Stimulated activated CD4-positive, alpha-beta T cell treated with anti-CD3 and anti-CD28 coated beads, Interleukin-1b, Interleukin-23, amount 100 ng/mL, for 24 hours (primary cell): ENCODE data around the gene WBP4.
"Not testable (repeated sequence)": the region's sequence is repeated elsewhere in the genome, so short reads cannot be mapped to it uniquely, and the experiment has no call there.

ENCODE experiments used
- DNase-seq, 4 experiments: peaks; one replicate each; pipeline ENCODE4 v3.0.0-alpha.2; 2020; ENCODE audit warnings: low read depth in 4 of 4, low spot score in 1 of 4

The WBP4 gene

GRCh38 chr13:41075485-41075884 lies 14.2 kb downstream of the WBP4 start:
- no peak for DNase-seq

DNA sequence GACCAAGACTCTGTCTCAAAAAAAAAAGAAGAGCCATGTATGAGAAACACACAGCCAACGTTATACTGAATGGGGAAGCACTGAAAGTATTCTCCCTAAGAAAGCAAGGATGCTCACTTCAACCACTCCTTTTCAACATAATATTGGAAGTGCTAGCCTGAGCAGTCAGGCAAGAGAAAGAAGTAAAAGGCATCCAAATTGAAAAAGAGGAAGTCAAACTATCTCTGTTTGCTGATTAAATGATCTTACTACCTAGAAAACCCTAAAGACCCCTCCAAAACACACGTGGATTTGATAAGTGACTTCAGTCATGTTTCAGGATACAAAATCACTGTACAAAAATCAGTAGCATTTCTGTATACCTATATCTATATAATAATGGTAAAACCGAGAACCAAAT lies 16.2 kb downstream of the WBP4 start:
- no peak for DNase-seq

GRCh38 chr13:41079725-41080124 lies 18.4 kb downstream of the WBP4 start:
- no peak for DNase-seq

DNA sequence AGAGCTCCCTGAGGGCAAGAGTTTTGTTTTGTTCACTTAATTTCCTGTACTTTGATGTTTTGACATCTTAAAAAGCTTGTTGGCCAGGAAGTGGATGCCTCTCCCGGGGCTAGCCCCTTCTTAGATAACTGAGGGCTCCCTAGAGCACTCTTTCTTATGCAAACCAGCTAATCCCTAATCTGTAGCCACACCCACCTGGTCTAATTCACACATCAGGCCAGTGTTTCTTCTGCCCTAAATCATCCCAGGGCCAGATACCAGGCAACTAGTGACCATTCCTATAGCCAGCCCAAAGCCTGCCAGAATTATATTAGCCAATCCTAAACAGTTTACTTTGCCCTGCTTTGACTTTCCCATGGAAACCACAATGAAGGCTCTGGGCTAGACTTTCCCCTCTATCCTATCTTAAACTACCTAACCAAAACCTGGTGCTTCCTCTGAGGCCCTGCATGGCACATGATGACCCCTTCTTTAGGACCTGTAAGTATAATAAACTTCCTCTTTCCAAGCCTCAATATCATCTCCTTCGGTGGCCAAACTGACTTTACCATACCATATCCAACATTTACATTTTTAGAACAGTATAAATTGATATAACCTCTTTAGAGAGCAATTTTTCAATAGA lies 24.8 kb downstream of the WBP4 start:
- DNase-seq: no peak

GRCh38 chr13:41095681-41096080 lies 34.4 kb downstream of the WBP4 start:
- not testable (repeated sequence) for DNase-seq

DNA sequence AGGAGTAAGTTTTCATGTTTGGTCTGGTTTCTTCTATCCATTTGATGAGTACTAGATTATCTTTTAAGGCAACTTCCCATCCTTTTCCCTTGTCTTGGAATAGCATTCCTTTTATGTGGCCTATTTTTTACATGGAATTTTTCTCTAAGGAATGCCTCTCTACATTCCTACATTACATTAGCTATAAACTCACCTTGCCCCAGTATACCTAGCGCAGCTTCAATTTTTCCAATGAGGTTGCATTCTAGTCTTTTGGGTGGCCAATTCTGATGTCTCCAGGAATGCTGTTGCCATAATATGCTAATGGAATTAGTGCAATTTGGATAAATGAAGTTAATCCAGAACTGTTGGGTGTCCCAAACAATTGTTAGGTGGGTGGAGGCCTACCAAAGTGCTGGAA lies 37.5 kb downstream of the WBP4 start:
- no peak for DNase-seq

DNA sequence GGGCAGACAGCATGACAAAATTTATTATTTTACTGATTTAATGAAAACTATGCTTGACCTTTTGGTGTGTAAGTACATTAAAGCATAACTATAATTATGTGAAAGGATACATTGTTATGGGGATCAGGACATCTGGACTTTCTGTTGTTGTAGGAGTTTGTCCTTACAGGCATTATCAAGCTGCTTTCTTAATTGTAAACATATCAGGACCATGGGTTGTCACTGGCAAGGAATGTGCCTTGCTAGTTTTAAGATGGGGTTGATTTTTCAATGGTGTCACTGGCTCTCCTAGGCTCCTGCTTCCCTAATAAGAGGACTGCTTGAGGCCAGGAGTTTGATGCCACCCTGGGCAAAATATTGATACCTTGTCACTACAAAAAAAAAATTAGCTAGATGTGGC lies 38.7 kb downstream of the WBP4 start:
- DNase-seq: no peak

DNA sequence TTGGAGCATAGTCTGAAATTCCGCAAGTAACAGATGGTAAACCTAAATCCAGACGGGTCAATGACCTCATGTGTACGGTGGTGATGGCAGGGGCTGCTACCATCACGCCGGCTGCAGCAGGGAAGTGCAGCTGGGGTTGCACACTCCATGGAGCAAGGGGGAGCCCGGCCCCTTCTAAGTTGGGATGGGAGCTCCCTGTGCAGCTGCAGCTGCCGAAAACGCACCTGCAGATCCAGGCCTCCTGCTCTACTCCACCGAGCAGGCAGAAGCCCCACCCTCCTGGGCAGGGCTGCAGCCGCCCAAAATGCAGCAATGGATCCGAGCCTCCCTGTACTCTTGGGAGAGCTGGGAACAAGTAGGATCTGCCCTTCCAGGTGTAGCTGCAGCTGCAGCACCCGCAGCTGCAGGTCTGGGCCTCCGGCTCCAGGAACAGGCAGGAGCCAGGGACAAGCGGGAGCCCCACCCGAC lies 45.8 kb downstream of the WBP4 start:
- DNase-seq: no peak

GRCh38 chr13:41107584-41108014 lies 46.3 kb downstream of the WBP4 start:
- no peak for DNase-seq

DNA sequence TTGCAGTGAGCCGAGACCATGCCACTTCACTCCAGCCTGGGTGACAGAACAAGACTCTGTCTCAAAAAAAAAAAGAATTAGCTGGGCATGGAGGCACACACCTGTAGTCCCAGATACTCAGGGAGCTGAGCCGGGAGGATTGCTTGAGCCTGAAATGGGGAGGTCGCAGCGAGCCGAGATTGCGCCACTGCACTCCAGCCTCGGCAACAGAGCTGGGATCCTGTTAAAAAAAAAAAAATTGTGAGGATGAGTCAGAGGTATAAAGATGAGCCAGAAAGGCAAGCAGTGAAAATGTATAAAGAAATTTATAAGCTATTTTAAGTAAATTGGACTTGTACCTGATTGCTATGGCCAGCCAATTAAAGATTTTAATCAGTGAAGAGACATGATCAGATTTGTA lies 50.1 kb downstream of the WBP4 start:
- DNase-seq: no peak

DNA sequence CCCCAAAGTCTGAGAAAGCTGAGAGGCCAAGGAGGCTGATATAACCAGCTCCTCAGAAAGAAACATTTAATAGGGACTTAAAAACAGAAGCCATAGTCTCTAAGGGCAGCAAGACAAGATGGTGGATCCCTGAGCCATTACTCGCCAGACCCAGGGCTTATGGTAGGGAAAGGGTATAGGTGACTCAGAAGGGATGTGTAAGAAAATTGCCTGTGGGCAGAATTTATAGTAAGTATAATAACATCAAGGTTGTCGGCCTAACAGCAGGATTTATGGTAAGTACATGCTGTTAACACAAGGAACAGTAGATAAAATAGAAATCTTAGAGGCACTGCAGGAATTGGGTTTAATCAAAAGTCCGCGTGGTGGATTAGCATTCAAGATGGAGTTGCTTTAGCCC lies 56.6 kb downstream of the WBP4 start:
- no peak for DNase-seq

DNA sequence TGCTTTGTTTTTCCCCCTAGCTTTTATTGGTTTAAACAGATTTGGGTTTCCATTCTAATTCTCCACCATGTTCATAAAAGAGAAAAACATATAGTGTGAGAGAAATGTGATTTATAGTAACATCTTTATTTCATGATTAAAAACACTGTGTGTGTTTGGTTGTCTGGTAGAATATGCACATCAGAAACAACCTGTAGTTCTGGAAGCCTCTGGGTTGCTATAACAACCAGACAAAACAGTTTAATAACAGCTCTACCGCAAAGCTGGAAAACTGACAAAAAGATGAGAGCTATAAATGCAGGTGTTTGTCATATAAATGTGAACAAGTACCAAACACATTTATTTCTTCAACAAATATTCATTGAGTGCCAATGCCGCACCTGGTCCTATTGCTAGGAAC lies 61.5 kb downstream of the WBP4 start:
- no peak for DNase-seq

DNA sequence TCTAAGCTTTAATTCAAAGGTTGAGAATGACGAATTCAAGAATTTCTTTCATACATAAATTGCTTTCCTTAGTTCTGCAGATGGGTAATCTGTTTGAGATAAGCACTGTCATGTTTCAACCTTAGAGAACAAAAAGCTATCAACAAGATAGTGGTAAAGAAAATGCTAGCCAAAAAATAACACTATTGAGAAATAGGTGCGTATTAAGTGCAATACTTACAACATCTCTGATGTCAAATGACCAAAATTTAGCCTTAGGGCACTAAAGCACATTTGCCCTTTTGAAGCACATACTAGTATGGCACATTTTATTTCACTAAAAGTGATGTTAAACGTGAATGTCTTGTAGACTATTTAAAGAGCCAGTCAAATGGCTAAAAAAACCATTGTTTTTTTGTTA lies 66.4 kb downstream of the WBP4 start:
- no peak for DNase-seq

DNA sequence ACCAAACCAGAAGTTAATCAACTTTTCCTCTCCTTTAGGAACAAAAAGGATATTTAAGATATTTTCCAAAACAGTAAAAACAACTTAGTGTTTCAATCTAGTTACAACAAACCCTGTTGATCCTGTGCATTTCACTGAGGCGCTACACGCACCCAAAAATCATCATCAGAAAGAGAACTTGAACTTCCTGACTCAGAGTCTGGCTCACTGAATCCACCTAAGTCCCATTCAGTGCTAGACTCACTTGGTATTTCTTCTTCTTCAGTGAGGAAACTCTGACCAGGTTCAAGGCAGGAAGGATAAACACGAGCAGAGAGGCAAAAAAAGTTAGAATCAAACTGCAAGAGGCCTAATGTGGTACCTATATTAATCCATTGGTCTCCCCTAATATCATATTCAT lies 69.0 kb downstream of the WBP4 start:
- DNase-seq: no peak

GRCh38 chr13:41131189-41131588 lies 69.9 kb downstream of the WBP4 start:
- DNase-seq: not testable (repeated sequence)

- DNase-seq: not testable (repeated sequence)
These were observed 70.6 kb downstream of the WBP4 start for GRCh38 chr13:41131660-41132511.

DNA sequence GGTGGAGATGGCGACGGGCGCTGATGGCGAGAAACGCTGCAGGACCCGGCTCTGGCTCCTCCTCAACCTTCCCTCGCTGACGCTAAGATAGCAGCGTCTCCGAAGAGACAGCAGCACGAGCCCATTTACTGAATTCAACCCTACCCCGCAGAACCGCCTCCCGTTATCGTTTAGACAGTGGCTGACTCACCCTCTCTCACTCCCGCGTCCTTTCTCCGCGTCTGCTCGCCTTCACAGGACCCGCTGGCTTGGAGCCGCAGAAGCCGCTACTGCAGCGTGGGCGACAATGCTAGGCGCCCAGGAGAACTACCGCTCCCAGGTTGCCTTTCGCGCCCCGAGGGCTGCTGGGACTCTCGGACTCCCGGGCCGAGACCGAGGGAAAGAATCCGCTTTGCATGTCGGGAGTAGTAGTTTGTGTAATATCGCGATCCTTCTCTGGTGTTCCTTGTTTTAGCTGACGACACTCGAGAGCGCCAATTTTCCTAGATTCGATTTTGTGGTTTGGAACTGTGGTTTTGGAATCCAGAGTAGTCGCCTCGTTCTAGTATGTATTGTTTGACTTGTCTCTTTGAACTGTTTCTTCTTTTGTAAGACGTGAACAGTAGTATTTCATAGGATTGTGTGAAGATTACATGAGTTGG lies 71.3 kb downstream of the WBP4 start, which contains the start of gene KBTBD6:
TSS of gene KBTBD6 (minus strand) at position 291 of the 641 bp plus-strand sequence. CDS start 291 bp downstream, outside the sequence.
- DNase-seq: peak; percentile 84 to 95 (median 92)
